Measurements from ENCODE around the gene ARHGAP11B.
"Not testable (repeated sequence)": the region's sequence is repeated elsewhere in the genome, so short reads cannot be mapped to it uniquely, and the experiment has no call there.

ARHGAP11B gene

GRCh38 chr15:30625436-30626193 is at the start of gene ARHGAP11B:
Gene ARHGAP11B (plus strand): TSS chr15:30626128.
- DNase-seq (ENCODE audit: low read depth) = peak; percentile 100
- H3K4me3 ChIP-seq (ENCODE audit: low read depth, low read length) = peak within 1 kb of the TSS; percentile 77

DNA sequence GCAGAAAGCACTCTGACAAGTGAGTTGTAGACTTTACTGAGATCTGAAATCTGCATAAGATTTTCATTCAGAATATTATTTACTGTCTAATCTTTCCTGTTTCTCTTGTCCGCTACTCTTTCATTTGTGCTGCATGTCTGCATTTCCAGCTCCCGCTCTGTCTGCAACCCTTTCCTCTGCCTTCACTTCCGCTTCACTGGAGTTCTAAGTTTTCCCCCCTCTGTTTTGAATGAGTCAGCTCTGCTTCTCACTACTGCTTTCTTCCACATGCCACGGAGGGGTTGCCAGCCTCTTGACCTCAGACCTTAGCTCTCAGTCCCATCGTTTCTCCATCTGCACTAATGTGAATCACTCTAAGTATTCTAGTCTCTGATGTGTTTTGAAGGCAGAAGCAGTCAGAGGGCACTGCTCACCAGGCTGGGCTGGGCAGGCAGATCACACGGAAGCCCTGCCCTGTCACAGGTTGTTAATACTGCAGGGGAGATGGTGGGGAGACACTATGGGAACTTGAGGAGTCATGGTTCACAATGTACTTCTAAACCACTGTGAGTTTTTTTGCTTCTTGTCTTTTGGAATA is 46.4 kb upstream of the ARHGAP11B start:
- H3K4me3 ChIP-seq (ENCODE audit: low read depth, low read length); DNase-seq (ENCODE audit: low read depth): not testable (repeated sequence)

- H3K4me3 ChIP-seq (ENCODE audit: low read depth, low read length); DNase-seq (ENCODE audit: low read depth): not testable (repeated sequence)
Measured at GRCh38 chr15:30580716-30581115, 45.2 kb upstream of the ARHGAP11B start.

- not testable (repeated sequence) for DNase-seq (ENCODE audit: low read depth); H3K4me3 ChIP-seq (ENCODE audit: low read depth, low read length)
Measured at GRCh38 chr15:30598953-30599352, 27.0 kb upstream of the ARHGAP11B start.

DNA sequence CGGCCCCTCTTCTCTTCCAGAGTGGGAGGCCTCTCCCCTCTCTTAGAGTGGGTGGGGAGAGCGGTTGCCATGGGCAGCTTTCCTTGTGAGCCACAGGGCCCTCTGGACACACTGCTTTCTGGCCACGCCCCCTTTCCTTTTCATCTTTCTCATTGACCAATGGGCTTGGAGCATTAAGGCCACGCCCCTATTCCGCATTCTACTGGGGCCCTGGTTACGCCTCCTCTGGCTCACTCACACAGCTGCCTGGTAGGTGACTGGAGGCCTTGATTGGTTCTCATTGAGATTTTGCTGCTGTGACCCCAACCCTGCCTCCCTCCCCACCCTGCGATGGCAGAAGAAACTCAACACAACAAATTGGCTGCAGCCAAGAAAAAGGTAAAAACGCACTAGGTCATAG is 22.1 kb upstream of the ARHGAP11B start, which contains the start of gene GOLGA8H:
TSS of gene GOLGA8H (plus strand) at position 233 of the 400 bp plus-strand sequence. CDS start at position 331, 98 bp downstream.
- H3K4me3 ChIP-seq (ENCODE audit: low read depth, low read length); DNase-seq (ENCODE audit: low read depth): not testable (repeated sequence)

DNA sequence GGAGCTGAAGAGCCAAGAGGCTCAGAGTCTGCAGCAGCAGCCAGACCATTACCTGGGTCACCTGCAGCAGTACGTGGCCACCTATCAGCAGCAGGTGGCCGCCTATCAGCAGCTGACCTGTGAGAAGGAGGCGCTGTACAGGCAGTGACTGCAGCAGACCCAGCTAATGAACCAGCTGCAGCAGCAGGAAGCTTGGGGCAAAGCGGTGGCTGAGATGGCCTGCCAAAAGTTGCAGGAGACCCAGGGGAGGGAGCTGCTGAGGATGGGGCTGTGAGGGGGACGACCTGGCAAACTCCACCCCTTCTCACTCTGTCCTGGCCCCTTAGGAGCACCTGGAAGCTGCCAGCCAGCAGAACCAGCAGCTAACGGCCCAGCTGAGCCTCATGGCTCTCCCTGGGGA is 13.7 kb upstream of the ARHGAP11B start:
- DNase-seq (ENCODE audit: low read depth); H3K4me3 ChIP-seq (ENCODE audit: low read depth, low read length): not testable (repeated sequence)

GRCh38 chr15:30621342-30621741 is 4.6 kb upstream of the ARHGAP11B start:
- not testable (repeated sequence) for H3K4me3 ChIP-seq (ENCODE audit: low read depth, low read length)
- peak; percentile 41 for DNase-seq (ENCODE audit: low read depth)

GRCh38 chr15:30626194-30626565 is 252 bp downstream of the ARHGAP11B start:
- peak; percentile 17 for DNase-seq (ENCODE audit: low read depth)
- H3K4me3 ChIP-seq (ENCODE audit: low read depth, low read length) = peak overlapping the region; percentile 77

GRCh38 chr15:30626632-30627031 is 704 bp downstream of the ARHGAP11B start:
- not testable (repeated sequence) for DNase-seq (ENCODE audit: low read depth)
- peak overlapping the region; percentile 77 for H3K4me3 ChIP-seq (ENCODE audit: low read depth, low read length)

DNA sequence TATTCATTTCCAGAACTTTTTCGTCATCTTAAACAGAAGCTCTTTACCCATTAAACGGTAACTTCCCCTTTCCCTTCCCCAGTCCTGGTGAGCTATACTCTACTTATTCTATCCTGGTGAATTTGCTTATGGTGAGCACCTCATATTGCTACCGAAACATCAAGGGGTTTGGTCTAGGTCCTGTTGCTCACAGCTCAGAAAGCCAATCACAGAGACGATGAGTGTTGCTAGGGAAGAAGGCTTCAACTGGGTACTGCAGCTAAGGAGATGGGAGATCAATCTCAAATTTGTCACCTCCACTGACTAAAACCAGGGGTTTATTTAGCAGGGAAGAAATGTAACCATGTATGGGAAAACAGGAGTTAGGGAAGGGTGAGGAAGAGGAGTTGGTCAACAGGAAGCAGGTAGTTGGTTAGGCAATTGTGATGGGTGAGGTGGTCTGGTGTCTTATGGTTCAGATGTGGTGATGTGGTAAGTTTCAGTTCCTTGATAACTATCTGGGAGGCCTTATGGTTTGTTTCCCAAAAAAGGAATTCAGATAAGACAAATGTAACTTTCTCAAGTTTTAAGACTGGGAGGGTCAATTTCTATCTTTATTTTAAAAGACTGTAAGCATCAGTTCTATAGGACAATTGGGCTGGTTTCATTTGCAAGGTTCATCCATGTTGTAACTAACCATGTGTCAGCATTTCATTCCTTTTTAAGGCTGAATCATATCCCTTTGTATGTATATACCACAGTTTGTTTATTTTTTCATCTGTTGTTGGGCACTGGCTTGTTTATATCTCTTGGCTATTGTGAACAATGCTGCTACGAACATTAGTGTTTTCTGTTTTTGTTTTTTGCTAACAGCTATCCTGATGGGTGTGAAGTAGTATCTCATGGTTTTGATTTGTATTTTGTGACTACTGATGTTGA is 24.3 kb downstream of the ARHGAP11B start:
- DNase-seq (ENCODE audit: low read depth) = peak; percentile 10
- H3K4me3 ChIP-seq (ENCODE audit: low read depth, low read length) = no peak overlapping the region
- TF ChIP-seq CTCF (IDR thresholded peaks at IDR 0.05; ENCODE audit: insufficient read depth, low read length) = no peak

- DNase-seq (ENCODE audit: low read depth) = peak; percentile 47
- peak; percentile 52 for TF ChIP-seq CTCF (IDR thresholded peaks at IDR 0.05; ENCODE audit: insufficient read depth, low read length)
Measured at GRCh38 chr15:30661154-30661553, 35.2 kb downstream of the ARHGAP11B start.

DNA sequence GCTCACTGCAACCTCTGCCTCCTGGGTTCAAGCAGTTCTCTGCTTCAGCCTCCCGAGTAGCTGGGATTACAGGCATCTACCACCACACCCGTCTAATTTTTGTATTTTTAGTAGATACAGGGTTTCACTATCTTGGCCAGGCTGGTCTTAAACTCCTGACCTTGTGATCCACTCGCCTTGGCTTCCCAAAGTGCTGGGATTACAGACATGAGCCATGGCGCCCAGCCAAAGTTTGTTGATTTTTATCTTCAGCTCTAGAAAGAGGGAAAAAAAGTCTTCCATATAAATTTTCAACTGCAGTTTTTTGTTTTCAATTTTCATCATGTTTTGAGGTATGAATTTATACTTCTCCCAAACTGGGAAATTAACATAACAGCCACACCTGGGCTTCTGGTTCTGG is 43.7 kb downstream of the ARHGAP11B start:
- H3K4me3 ChIP-seq (ENCODE audit: low read depth, low read length) = not testable (repeated sequence)
- peak; percentile 11 for DNase-seq (ENCODE audit: low read depth)

More at GRCh38 chr15:30661154-30661553, 35.2 kb downstream of the ARHGAP11B start:
- H3K4me3 ChIP-seq (ENCODE audit: low read depth, low read length) = not testable (repeated sequence)
